Measurements from ENCODE around the gene BMI1.
A peak's percentile ranks its signal among the peaks of the same experiment; 100 is the strongest.
"Not testable (repeated sequence)": the region's sequence is repeated elsewhere in the genome, so short reads cannot be mapped to it uniquely, and the experiment has no call there.

The BMI1 gene

GRCh38 chr10:22339761-22340328, 18.9 kb downstream of the BMI1 start:
- no peak for DNase-seq (ENCODE audit: low read depth)

DNA sequence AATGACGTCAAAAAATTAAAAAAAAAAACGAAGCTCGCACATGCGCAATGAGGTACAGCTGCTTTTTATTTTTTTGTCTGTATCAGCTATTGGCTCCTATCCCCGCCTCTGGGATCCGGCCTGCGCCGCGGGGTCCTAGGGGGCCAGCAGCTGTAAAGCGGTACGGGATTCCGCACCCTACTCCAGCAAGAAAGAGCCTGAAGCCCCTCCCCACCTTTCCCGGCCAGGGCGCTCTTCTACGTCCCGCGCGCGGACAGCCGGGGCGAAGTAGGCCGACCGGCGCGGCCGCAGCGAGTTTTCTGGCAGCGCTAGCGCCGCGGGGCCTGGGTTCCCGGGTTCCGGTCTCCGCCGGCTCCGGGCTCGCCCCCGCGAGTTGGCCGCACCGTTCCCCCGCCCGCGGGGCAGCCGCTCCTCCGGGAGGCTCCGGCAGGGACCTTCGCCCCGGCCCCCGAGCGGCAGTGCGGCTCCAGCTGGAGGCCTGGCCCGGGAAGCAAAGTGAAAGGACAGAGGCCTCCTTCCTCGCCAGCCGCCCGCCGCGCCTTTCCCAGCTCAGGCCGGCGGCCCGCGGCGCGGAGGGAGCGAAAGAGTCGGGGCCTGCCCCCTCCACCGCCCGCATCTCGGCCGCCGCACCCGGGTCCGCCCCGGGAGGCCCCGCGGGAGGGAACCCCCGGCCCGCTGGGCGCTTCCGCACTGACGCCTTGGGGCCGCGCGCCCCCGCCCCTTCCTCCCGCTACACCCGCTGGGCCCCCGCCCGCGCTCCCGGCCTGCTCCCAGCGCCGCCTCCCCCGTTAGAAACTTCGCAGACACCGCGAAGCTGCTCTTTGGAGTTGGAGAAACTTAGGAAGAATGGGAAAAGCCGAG, 19.7 kb downstream of the BMI1 start:
- DNase-seq (ENCODE audit: low read depth), result peak; percentile 67

DNA sequence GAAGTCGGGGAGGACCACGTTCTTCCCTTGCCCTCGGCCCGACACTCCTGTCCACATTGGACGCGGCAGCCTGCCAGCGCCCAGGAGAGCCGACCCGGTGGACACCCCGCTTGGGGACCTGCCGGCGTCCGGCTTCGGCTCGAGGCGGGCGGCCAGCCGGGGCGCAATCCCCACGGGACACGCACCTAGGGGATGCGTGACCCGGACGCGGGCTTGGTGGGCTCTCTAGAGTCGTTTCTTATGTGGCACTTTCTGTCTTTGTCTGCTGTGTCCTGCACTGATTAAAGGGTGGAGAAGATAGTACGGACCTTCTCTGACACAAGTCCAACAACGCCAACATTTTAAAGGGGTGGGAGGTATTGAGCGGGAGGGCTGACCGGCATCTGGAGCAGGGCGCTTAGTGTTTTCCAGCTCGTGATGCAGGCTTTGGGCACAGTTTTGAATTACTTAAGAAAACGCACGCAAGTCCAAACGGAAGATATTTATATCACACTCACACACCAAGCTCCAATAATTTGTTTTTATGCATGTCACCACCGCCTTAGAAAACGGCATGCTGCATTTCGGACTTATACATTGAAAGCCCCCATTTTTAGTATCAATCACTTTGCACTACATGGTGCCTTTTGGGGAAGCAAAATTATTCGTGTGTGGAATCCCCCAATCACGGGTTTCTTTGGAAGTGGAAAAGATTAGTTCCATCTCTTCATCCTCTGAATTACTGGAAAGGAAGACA, 20.5 kb downstream of the BMI1 start:
- DNase-seq (ENCODE audit: low read depth), result no peak

DNA sequence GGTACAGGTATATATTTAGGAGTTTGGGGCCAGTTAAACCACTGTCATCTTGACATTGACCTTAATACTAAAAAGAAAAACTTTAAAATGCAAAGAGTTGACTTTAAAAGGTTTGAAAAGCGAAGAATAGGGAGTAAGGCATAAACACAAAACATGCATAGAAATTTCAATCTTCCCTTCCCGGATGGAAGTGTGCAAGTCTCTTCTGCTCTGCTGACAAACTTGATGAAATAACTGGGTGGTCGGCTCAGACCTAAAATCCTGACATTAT, 21.0 kb downstream of the BMI1 start:
- DNase-seq (ENCODE audit: low read depth), result no peak

DNA sequence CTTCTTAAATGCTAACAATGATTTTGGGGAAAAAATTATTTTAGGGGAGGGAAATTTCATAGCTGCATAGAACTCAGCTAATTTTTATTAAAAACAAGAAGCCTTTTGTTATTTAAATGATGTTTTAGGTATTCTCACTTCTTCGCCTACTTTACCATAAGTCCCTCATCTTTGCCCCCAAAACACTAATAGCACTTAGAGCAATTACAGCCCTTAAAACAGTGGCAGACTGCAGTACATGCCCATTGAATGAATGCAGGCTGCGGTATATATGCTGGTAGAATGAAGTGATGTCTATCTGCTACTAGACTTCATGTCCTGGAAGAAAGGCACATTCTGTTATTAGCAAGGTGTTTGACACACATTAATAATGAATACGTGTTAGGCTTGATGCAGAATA, 21.5 kb downstream of the BMI1 start:
- DNase-seq (ENCODE audit: low read depth), result no peak

DNA sequence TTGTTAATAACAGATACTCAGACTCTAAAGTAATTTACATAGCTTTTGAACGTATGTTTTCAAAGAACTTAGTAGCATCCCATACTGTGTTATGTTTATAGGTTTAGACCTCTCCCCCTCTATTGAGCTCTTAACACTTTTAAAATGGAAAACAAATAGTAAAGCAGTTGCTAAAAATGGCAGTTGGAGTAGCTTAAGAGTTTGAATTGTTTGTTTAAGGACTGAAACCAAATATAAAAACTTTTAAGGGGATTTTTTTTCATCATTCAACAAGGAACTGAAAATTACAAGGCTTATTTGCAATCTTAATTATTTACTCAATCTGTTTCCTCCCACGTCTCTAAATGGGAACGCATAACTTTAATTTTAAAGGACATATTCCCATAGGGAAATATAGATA, 22.8 kb downstream of the BMI1 start:
- no peak for DNase-seq (ENCODE audit: low read depth)

GRCh38 chr10:22344249-22344648, 23.4 kb downstream of the BMI1 start:
- DNase-seq (ENCODE audit: low read depth), result no peak

GRCh38 chr10:22344781-22345300, 23.9 kb downstream of the BMI1 start:
- no peak for DNase-seq (ENCODE audit: low read depth)

DNA sequence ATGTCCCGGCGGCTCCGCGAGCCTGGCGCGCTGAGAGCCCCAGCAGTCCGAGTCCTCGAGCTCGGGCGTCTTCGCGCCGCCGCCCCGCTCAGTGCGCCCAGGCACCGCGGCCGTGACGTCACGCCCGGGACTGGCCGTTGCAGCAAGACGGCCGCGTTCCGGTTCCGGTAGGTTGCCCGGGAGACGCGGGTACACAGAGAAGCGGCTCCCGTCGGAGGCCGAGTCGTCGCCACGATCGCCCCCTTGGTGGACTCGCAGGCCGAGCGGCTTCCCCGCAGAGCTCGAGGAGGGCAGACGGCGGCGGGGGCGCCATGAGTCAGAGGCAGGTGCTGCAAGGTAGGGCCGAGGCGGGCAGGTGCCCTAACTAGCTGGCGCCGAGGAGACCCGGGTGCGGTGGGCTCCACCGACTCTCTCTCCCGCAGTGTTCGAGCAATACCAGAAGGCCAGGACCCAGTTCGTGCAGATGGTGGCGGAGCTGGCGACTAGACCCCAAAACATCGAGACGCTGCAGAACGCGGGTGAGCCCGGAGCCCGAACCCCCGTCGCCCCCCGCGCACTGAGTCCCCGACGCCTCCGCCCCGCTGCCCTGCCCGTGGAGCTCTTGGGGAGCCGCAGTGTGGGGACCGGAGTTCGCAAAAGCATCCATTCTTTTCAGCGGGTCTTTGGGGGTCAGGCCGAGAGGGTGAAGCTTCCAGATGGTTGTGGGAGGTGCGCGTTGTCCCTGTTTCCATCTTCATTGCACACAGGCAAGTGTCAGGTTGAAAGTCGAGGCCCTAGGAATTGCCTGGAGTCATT, 24.6 kb downstream of the BMI1 start, which contains the start of gene SPAG6:
TSS of gene SPAG6 (plus strand) at position 196 of the 795 bp plus-strand sequence. CDS start at position 312, 116 bp downstream.
- DNase-seq (ENCODE audit: low read depth), result no peak

DNA sequence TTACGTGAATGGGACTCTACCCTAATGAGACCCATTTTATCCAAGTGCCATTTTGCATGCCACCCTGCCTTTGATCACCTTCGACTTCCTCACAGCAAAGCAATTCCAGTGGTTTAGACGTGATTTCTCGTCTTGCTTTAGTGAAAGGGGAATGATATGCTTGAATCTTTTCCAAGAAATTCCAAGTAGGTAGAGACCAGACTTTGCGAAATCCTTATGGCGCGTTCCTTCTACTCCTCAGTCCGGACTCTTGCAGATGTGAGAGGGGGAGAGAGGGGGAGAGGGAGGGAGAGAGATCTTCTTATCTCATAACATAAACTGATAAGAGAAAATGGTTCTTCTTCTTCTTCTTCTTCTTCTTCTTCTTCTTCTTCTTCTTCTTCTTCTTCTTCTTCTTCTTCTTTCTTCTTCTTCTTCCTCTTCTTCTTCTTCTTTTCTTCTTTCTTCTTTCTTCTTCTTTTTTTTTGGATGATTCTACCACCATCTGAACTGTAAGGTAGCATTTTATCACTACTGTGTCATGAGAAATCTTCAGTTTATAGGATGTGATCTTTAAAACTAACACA, 25.3 kb downstream of the BMI1 start:
- no peak for DNase-seq (ENCODE audit: low read depth)

- DNase-seq (ENCODE audit: low read depth), result no peak
Observed at GRCh38 chr10:22349755-22350154, 28.9 kb downstream of the BMI1 start.

DNA sequence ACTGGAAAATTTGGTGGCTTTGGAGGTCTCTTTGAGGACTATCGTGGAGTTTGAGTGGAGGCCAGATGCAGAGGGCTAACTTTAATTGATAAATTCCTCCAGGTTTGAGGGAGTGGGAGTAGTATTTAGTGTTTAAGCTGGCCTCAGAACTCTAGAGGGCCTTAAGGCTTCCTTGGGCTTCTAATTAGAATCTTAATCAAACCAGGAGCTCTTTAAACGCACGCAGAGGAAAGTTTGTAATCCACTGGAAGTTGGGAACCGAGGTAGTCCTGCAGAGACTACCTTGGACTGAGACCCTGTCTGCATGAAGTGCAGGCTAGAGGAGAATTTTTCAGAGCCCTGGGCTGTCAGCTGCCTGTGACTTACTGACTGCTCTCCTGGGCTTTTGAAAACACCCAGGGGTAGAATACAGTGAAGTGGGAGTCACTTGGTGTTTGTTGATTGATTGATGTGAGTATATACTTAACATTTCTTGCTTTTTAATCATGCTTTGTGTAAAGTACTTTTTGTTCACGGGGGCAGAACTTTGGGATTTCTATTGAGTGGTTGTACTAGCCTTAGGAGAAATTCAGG, 30.3 kb downstream of the BMI1 start:
- DNase-seq (ENCODE audit: low read depth), result no peak

DNA sequence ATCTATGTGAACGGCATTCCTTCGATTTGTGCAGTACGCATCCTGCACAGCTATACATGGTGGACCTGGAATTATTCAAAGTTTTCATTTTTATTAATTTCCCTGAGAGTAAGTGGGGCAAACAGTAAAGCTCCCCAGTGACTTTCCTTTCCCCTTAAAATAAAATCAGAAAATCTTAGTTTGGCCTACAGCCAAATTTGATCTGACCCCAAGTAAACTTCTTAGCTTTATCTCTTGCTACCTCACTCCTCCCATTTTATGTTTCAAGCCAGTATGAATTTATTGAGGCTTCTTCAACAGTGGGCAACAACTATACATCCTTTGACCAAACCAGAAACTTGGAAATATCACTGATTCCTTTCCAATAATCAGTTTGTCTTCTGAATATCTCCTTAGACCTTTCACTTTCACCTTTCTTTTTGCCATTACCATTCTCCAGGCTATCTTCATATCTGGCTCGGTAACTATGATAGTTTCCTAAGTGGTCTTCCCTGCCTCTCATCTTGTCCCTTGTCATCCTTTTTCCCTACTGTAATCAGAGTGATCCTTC, 35.5 kb downstream of the BMI1 start:
- DNase-seq (ENCODE audit: low read depth), result no peak

DNA sequence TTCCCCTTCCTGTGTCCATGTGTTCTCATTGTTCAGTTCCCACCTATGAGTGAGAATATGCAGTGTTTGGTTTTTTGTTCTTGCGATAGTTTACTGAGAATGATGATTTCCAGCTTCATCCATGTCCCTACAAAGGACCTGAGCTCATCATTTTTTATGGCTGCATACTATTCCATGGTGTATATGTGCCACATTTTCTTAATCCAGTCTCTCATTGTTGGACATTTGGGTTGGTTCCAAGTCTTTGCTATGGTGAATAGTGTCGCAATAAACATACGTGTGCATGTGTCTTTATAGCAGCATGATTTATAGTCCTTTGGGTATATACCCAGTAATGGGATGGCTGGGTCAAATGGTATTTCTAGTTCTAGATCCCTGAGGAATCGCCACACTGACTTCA, 36.9 kb downstream of the BMI1 start:
- DNase-seq (ENCODE audit: low read depth), result not testable (repeated sequence)

- no peak for DNase-seq (ENCODE audit: low read depth)
Observed at GRCh38 chr10:22363305-22363704, 42.4 kb downstream of the BMI1 start.

DNA sequence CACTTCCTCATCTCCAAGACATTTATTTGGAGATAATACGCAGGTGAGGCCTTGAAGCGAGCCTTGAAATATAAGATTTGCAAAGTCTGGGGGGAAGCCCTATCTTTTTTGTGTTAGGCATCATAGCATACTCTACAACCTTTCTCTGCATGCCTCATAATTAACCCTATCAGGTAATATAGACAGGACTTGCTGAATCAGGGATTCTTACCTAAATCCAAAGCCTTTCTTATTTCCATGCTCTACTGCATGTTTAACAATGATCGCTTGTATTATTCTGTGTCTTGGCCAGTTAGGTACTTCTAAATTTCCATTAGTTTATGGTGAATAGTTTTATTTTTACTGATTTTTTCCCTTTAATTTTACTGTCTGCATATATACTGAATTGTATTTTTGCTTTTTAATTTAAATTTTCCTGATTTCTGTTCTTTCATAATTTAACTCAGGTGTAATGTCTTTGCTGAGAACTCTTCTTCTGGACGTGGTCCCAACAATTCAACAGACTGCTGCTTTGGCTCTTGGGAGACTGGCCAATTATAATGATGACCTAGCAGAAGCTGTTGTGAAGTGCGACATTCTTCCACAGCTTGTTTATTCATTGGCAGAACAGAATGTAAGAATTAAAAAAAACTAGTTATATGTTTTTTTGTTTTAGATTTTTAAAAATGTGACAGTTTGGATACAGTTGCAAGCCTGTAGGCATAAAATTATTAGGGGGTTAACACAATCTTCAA, 43.7 kb downstream of the BMI1 start:
- DNase-seq (ENCODE audit: low read depth), result no peak

DNA sequence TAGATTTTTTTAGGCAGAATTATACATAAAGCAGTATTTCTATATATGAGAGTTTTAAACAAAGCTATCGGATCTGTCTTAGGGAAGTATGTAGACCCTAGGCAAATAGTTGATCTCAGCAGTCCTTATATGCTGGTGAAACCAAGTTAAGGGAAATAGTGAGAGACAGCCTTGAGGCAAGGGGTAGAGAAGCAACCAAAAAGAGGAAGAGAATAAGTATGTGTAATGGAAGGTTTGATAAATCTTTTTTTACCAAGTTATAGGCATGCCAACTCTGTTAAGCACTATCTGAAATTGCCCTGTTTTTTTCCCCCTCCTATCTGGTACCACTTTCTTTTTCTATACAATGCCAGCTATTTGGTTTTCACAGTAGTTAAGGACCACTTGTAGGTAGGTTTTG, 44.3 kb downstream of the BMI1 start:
- no peak for DNase-seq (ENCODE audit: low read depth)

DNA sequence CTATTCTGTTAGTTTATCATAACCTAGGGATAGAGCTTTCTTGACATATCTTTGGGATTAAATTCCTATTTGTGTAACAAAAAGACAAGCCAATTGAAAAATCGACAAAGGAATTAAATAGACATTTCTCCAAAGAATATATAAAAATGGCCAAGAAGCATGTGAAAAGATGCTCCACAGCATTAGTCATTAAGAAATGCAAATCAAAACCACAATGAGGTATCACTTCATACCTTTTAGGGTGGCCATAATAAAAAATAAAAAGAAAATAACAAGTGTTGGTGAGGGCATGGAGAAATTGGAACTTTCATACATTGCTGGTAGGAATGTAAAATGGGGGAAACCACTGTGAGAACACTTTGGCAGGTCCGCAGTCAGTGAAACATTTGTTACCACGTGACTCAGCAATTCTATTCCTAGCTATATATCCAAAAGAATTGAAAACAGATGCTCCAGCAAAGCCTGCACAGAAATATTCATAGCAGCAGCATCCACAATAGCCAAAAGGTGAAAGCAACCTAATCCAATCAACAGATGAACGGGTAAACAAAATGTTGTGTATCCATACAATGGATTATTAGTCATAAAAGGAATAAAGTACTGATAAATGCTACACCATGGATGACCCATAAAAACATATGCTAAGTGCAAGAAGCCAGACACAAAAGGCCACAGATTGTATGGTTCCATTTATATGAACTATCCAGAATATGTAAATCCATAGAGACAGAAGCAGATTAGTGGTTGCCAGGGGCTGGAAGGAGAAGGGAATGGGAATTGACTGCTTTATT, 44.9 kb downstream of the BMI1 start:
- no peak for DNase-seq (ENCODE audit: low read depth)

GRCh38 chr10:22366435-22366703, 45.5 kb downstream of the BMI1 start:
- DNase-seq (ENCODE audit: low read depth), result no peak

DNA sequence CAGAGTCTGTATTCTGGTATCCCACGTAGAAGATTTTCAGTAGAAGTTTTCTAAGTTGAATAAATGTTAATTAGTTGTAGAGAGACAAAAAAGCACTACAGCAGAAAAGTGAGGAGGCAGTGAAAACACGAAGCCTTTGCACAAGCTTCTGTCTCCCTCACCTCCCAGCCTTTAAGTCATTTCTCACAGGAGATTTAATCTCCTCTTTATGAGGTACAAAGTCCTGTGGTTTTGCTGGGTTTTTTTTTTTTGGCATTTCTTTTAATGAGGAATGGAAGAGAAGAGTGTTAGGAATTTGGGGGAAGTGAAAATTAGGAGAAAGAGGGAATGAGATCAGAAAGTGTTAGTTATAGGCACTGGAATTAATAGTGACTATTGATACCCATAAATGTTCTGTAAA, 45.9 kb downstream of the BMI1 start:
- DNase-seq (ENCODE audit: low read depth), result no peak
